ENCODE measurements around the gene RAB3B. TPM values are rescaled to one million over a fixed set of nuclear protein-coding genes. Genes with fewer than 3 reads are reported as not detected.

RAB3B gene
- total RNA-seq, 1 donor from 2014 or later = 2.4 TPM

DNA sequence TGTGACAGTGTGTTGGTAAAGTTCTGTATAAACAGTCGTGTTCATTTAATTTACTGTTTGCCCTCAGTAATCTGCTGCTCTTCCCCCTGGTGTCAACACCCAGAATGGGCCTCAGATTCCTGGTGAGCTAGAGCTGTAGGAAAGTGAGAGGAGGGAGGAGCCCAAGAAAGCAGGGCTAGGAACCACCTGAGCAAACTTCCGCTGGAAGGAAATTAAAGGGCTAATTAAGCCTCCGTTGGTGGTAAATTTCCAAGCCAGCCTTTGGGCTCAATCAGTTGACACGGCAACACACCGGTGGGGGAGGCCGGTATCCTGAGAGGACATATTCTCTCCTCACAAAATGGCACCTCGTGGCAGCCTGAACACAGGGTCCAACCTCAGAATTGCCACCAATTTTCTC, 32.9 kb downstream of the RAB3B start:
- Mint-ChIP-seq H3K27ac (ENCODE audit: unreplicated experiment) (no peak overlapping the region), H3K4me3 (no peak overlapping the region), H3K9me3 (no peaks in the 10 kb centered on the region), H3K4me1 (peaks cover 24% of the 10 kb centered on the region), H3K36me3 (ENCODE audit: low read depth) (no peaks in the 10 kb centered on the region), H3K27me3 (ENCODE audit: low read depth) (peaks cover 5% of the 10 kb centered on the region)
- DNase-seq (ENCODE audit: low read depth, low spot score) = no peak
- TF ChIP-seq, protein P1, sequence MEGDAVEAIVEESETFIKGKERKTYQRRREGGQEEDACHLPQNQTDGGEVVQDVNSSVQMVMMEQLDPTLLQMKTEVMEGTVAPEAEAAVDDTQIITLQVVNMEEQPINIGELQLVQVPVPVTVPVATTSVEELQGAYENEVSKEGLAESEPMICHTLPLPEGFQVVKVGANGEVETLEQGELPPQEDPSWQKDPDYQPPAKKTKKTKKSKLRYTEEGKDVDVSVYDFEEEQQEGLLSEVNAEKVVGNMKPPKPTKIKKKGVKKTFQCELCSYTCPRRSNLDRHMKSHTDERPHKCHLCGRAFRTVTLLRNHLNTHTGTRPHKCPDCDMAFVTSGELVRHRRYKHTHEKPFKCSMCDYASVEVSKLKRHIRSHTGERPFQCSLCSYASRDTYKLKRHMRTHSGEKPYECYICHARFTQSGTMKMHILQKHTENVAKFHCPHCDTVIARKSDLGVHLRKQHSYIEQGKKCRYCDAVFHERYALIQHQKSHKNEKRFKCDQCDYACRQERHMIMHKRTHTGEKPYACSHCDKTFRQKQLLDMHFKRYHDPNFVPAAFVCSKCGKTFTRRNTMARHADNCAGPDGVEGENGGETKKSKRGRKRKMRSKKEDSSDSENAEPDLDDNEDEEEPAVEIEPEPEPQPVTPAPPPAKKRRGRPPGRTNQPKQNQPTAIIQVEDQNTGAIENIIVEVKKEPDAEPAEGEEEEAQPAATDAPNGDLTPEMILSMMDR (conservative IDR thresholded peaks at IDR 0.05) = no peak

DNA sequence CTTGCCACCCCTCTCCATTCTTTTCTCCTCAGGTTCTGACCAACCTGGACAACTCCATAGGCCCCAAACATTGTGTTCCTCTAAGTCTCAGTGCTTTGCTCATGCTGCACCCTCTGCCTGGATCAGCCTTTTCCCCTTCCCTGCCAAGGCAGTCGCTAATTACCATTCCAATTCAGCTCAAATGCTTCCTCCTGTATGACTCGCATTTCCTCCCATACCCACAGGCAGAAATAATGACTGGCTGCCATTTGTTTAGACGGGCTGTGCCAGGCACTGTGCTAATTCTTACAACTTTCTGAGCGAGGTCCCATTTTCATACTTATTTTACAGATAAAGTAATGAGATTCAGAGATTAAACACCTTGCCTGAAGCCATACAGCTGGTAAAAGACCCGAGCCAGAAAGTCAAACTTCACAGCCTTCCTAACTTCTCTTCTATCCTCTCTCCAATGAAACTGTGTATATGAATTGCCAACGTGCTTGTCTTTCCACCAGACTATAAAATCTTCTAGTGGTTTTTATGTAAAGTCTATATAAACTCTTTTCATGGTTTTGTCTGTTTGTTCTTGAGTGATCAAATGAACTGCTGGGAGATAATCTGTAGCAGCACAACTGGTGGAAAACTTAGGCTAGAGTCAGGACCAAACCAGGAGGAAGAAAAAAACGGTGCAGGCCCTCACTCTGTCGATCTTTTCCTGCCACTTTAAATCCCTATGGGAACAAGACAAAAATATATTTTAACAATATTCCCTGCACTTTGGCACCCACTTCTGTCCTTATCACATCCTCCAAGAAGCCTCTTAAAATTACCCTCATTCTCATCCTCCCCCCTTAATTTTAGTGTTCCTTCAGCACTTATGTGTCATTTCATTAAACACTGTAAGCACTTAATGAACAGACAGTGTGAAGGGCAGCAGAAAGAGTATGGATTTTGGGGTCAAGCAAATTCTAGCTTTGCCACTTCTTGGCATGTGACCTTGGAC, 33.7 kb downstream of the RAB3B start:
- DNase-seq (ENCODE audit: low read depth, low spot score) = no peak

DNA sequence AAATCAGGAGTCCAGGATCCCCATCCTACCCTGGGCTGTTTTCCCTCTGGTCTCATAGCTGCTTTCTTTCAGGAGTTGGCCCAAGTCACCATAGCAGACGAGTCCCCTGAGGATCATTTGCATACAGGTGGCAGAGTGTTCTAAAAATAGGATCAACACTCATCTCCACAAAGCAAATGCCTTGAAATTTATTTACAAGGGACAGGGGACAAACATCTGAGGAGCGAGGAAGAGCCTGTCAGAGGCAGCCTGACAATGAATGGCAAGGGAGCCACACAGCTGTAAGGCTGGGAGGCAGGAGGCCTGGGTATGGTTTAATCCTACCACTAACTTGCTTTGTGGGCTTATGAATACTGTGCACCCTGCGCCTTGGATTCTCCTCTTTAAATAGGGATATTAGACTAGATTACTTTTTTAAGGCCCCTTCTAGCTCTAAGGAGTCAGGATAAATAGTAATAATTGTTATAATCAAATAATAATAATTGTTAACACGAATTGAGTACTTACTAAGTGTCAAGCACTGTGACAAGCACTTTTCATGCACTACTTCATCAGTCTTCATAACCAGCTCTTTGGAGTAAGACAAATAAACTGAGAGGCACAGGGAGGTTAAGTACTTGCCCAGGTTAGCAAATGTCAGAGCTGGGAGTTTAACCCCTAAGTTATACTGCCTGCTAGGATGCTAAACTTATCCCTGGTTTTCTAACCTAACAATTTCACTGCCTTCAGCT, 34.5 kb downstream of the RAB3B start:
- H3K9me3 Mint-ChIP-seq = no peaks in the 10 kb centered on the region
- no peak overlapping the region for H3K27ac Mint-ChIP-seq (ENCODE audit: unreplicated experiment)
- no peak overlapping the region for H3K4me3 Mint-ChIP-seq
- TF ChIP-seq, protein P1 (conservative IDR thresholded peaks at IDR 0.05) = no peak
- peaks cover 24% of the 10 kb centered on the region for H3K4me1 Mint-ChIP-seq
- no peak for DNase-seq (ENCODE audit: low read depth, low spot score)
- peaks cover 3% of the 10 kb centered on the region for H3K27me3 Mint-ChIP-seq (ENCODE audit: low read depth)
- H3K36me3 Mint-ChIP-seq (ENCODE audit: low read depth) = no peaks in the 10 kb centered on the region

More for the DNA sequence above, 33.7 kb downstream of the RAB3B start:
- no peak overlapping the region for H3K27ac Mint-ChIP-seq (ENCODE audit: unreplicated experiment)
- H3K27me3 Mint-ChIP-seq (ENCODE audit: low read depth) = peaks cover 5% of the 10 kb centered on the region
- no peaks in the 10 kb centered on the region for H3K9me3 Mint-ChIP-seq
- H3K36me3 Mint-ChIP-seq (ENCODE audit: low read depth) = no peaks in the 10 kb centered on the region
- H3K4me1 Mint-ChIP-seq = peaks cover 24% of the 10 kb centered on the region
- TF ChIP-seq, protein P1 (conservative IDR thresholded peaks at IDR 0.05) = no peak
- H3K4me3 Mint-ChIP-seq = no peak overlapping the region

DNA sequence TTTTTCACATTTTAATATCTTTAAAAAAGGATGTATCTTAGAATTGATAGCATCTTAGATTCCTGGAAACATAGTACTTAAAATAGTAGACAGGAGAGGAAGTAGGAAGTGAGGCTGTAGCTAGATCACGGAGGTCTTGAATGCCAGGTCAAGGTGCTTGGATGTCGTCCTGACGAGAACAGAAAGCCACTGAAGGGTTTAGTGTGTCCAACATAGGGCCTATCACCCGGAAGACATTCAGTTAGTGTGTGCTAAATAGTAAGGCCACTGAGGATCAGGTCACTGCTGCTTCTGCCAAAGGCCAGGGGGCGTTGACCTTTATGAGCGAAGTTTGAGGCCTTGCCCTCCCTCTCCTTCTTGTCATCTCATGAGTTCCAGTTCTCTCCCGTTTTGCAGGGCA, 35.7 kb downstream of the RAB3B start:
- Mint-ChIP-seq H3K27me3 (ENCODE audit: low read depth) (no peaks in the 10 kb centered on the region), H3K27ac (ENCODE audit: unreplicated experiment) (no peak overlapping the region), H3K9me3 (peaks cover 3% of the 10 kb centered on the region), H3K36me3 (ENCODE audit: low read depth) (peaks cover 3% of the 10 kb centered on the region), H3K4me3 (no peak overlapping the region), H3K4me1 (peaks cover 24% of the 10 kb centered on the region)
- no peak for DNase-seq (ENCODE audit: low read depth, low spot score)
- TF ChIP-seq, protein P1 (conservative IDR thresholded peaks at IDR 0.05) = no peak

DNA sequence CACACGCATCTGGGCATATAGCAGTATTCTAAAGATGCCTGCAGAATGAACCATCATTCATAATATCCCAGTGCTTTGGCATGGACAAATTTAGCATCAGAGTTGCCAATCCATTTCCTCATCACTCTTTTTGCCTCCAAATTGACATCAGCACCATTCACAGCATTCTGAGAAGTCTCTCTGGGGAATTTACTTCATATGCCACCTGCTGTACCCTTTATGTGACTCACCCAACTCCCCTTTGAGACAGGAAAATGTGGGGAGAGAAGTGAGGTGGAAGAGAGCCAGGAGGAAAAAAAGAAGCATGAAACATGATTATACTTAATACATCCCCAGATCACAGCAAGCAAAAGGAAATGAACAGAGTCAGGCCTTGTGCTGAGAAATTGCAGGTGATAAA, 37.4 kb downstream of the RAB3B start:
- Mint-ChIP-seq H3K36me3 (ENCODE audit: low read depth) (peaks cover 3% of the 10 kb centered on the region), H3K27ac (ENCODE audit: unreplicated experiment) (no peak overlapping the region), H3K4me3 (no peak overlapping the region), H3K4me1 (peaks cover 24% of the 10 kb centered on the region), H3K27me3 (ENCODE audit: low read depth) (no peaks in the 10 kb centered on the region), H3K9me3 (peaks cover 3% of the 10 kb centered on the region)
- TF ChIP-seq, protein P1 (conservative IDR thresholded peaks at IDR 0.05) = no peak
- DNase-seq (ENCODE audit: low read depth, low spot score) = no peak
